HL-60 (cell line): ENCODE measurements around the gene RAPGEF2. TPM values are rescaled to one million over a fixed set of nuclear protein-coding genes. Genes with fewer than 3 reads are reported as not detected.

ENCODE experiments used
- DNase-seq, 2 experiments: peaks; one replicate each; pipeline ENCODE4 v3.0.0-alpha.2; 2010 to 2020; ENCODE audit warnings: low read depth in 1 of 2, low spot score in 1 of 2
- H3K27ac ChIP-seq: fragments of 250-450 bp; sonication (Bioruptor Pico); replicated peaks from 2 replicates; pipeline ENCODE4 v1.5.1; 2020; ENCODE audit warnings: mild to moderate bottlenecking, moderate library complexity
- H3K27me3 ChIP-seq: fragments of 250-450 bp; sonication (Bioruptor Pico); 2 replicates; pipeline ENCODE4 v1.5.1; 2021; ENCODE audit warnings: mild to moderate bottlenecking, moderate library complexity; ENCODE audit not compliant: insufficient read depth, poor library complexity, severe bottlenecking
- H3K4me3 ChIP-seq: replicated peaks from 2 replicates; pipeline ENCODE4 v1.5.1; 2011; ENCODE audit warnings: mild to moderate bottlenecking, control low read depth, low read length; ENCODE audit not compliant: insufficient read depth
- CTCF ChIP-seq: IDR thresholded peaks from one replicate; pipeline ENCODE4 v1.5.1; 2011; ENCODE audit warnings: low read length, control low read depth, inconsistent platforms; ENCODE audit not compliant: insufficient read depth
- GABPA ChIP-seq: IDR thresholded peaks from 2 replicates; pipeline ENCODE4 v1.6.1; 2012; ENCODE audit warnings: low read depth
- POLR2AphosphoS5 ChIP-seq: IDR thresholded peaks from 2 replicates; pipeline ENCODE4 v1.6.1; 2012; ENCODE audit warnings: low read depth
- REST ChIP-seq: IDR thresholded peaks from 2 replicates; pipeline ENCODE4 v1.6.1; 2012; ENCODE audit warnings: low read depth; ENCODE audit not compliant: insufficient replicate concordance
- SPI1 ChIP-seq: IDR thresholded peaks from 2 replicates; pipeline ENCODE4 v1.6.1; 2012; ENCODE audit warnings: low read depth, mild to moderate bottlenecking, borderline replicate concordance
- microRNA-seq: library from miRNA; unstranded; fragments of <30 nt; microRNA quantifications from one replicate; pipeline ENCODE4, GENCODE V29; 2018

RAPGEF2 gene

GRCh38 chr4:159401226-159401712 lies 298.4 kb downstream of the RAPGEF2 start:
- H3K4me3 ChIP-seq: peak overlapping the region; percentile 20
- no peaks in the 10 kb centered on the region for H3K27me3 ChIP-seq
- peak; percentile 64 for TF ChIP-seq GABPA
- TF ChIP-seq POLR2AphosphoS5: no peak
- no peak overlapping the region for H3K27ac ChIP-seq
- peak in 1 of 2 experiments; percentile 28 for DNase-seq

- TF ChIP-seq CTCF: no peak
- no peak for TF ChIP-seq GABPA
- no peak for TF ChIP-seq POLR2AphosphoS5
- TF ChIP-seq REST: no peak
- TF ChIP-seq SPI1: no peak
- no peak for DNase-seq
- H3K27ac ChIP-seq: no peak overlapping the region
- H3K27me3 ChIP-seq: no peaks in the 10 kb centered on the region
- no peak overlapping the region for H3K4me3 ChIP-seq
These were observed 299.0 kb downstream of the RAPGEF2 start for GRCh38 chr4:159401791-159402380.

Small RNA genes within 50 kb of the gene (microRNA-seq; reads per million reads assigned to microRNA genes)
- gene MIR3688-1: not detected
- gene MIR3688-2: not detected
